GM12878 (cell line): ENCODE results near the gene DISP3. TPM values are rescaled to one million over a fixed set of nuclear protein-coding genes. Genes with fewer than 3 reads are reported as not detected.

Source experiments
- ATAC-seq: fragments of 200-7000 bp; cut with Tn5 transposase; 3 replicates; pipeline ENCODE4 v1.9.1; 2020; ENCODE audit warnings: mild to moderate bottlenecking, moderate library complexity
- BruUV-seq: library from RNA; stranded (reverse); fragments of 400-500 nt; replicated peaks from 2 replicates; lab custom pipeline; 2021; lab: Mats Ljungman, UMichigan
- CTCF ChIA-PET: fragments of 300-600 bp; sonication (Branson Sonifier 250); formaldehyde crosslinking; extraction: SDS; loops from one replicate; lab custom pipeline; 2021; ENCODE audit warnings: inconsistent platforms; lab: Yijun Ruan, JAX
- POLR2A ChIA-PET: fragments of 350-600 bp; formaldehyde crosslinking; extraction: SDS; loops from one replicate; lab custom pipeline; 2021; ENCODE audit warnings: inconsistent platforms; lab: Charles Lee
- RAD21 ChIA-PET: fragments of 300-600 bp; sonication (Branson Sonifier 250); formaldehyde crosslinking; loops from one replicate; lab custom pipeline; 2023; ENCODE audit warnings: antibody characterized with exemption; ENCODE audit not compliant: unreplicated experiment; lab: Charles Lee
- SMC1A ChIA-PET: fragments of 300-600 bp; sonication (Branson Sonifier 250); formaldehyde crosslinking; loops from one replicate; lab custom pipeline; 2023; ENCODE audit not compliant: unreplicated experiment, uncharacterized antibody; lab: Charles Lee
- DNase-seq: peaks from one replicate; pipeline ENCODE4 v3.0.0-alpha.2; 2011; ENCODE audit warnings: low read depth, low spot score
- FAIRE-seq: peaks from 3 replicates; lab custom pipeline; 2011; peaks lifted over from hg19 to GRCh38; lab: Jason Lieb, UNC
- H2AFZ ChIP-seq: 2 replicates; pipeline ENCODE4 v1.6.0; 2011; ENCODE audit warnings: low read depth, low read length, control low read depth; ENCODE audit not compliant: control insufficient read depth
- H3K27ac ChIP-seq: 2 replicates; pipeline ENCODE4 v1.5.1; 2011; ENCODE audit warnings: control low read depth; ENCODE audit not compliant: control insufficient read depth, insufficient read depth
- H3K27me3 ChIP-seq, 2 experiments: replicated peaks in 1 of 2; 2 replicates each; pipeline versions ENCODE4 v1.6.0 to v1.6.1; 2011; ENCODE audit warnings: low read length in 1 of 2; ENCODE audit not compliant: control insufficient read depth in 2 of 2, insufficient read depth in 2 of 2
- H3K36me3 ChIP-seq, 2 experiments: 2 replicates each; pipeline ENCODE4 v1.5.1; 2011; ENCODE audit warnings: low read length in 1 of 2; ENCODE audit not compliant: control insufficient read depth in 2 of 2, insufficient read depth in 2 of 2
- H3K4me1 ChIP-seq: 2 replicates; pipeline ENCODE4 v1.6.1; 2011; ENCODE audit warnings: mild to moderate bottlenecking, low read length, moderate library complexity, mixed read lengths; ENCODE audit not compliant: control insufficient read depth, insufficient read depth
- H3K4me2 ChIP-seq: 2 replicates; pipeline ENCODE4 v1.6.0; 2011; ENCODE audit warnings: control low read depth; ENCODE audit not compliant: control insufficient read depth, insufficient read depth
- H3K4me3 ChIP-seq: fragments of 200-600 bp; sonication (generic); 2 replicates; pipeline ENCODE4 v1.5.1; 2016
- H3K79me2 ChIP-seq: 2 replicates; pipeline ENCODE4 v1.6.0; 2011; ENCODE audit warnings: low read length; ENCODE audit not compliant: control insufficient read depth, insufficient read depth
- H3K9ac ChIP-seq: 2 replicates; pipeline ENCODE4 v1.8.0; 2011; ENCODE audit warnings: low read length, control low read depth, mixed read lengths; ENCODE audit not compliant: control insufficient read depth, insufficient read depth
- H3K9me3 ChIP-seq: replicated peaks from 3 replicates; pipeline ENCODE4 v1.5.1; 2011; ENCODE audit warnings: mild to moderate bottlenecking, low read length; ENCODE audit not compliant: control insufficient read depth, insufficient read depth
- H4K20me1 ChIP-seq: 2 replicates; pipeline ENCODE4 v1.6.0; 2011; ENCODE audit not compliant: control insufficient read depth, insufficient read depth
- E2F4 ChIP-seq: IDR thresholded peaks from 2 replicates; pipeline ENCODE4 v1.6.1; 2012; ENCODE audit warnings: low read depth, low read length, improper control_type of control experiment
- HCFC1 ChIP-seq: fragments of 150-350 bp; IDR thresholded peaks from 2 replicates; pipeline ENCODE4 v1.6.1; 2014; ENCODE audit warnings: low read length
- PRDM15 ChIP-seq: fragments of 450-650 bp; formaldehyde crosslinking; IDR thresholded peaks from 2 replicates; pipeline ENCODE4 v1.4.0; 2020; ENCODE audit warnings: mild to moderate bottlenecking, moderate library complexity
- STAT1 ChIP-seq: fragments of 450-650 bp; conservative IDR thresholded peaks from 2 replicates; pipeline ENCODE4 v1.6.1; 2014; ENCODE audit warnings: antibody characterized with exemption, mild to moderate bottlenecking
- WGBS: methylation state at CpG from one replicate; pipeline ENCODE4 v1.1.6; 2016; ENCODE audit warnings: low lambda C conversion rate; ENCODE audit not compliant: insufficient replicate concordance, insufficient coverage; ENCODE audit errors: missing lambda C conversion rate; 5-methylcytosine and 5-hydroxymethylcytosine counted together
- in situ Hi-C: fragments of 300-500 bp; cut with MboI; formaldehyde crosslinking; loops from 9 replicates; pipeline ENCODE4 v1.14.3; 2018; ENCODE audit warnings: mixed read lengths
- intact Hi-C: fragments of 100-400 bp; cut with micrococcal nuclease; formaldehyde crosslinking; loops from one replicate; pipeline ENCODE4 v1.14.2; 2022; ENCODE audit not compliant: unreplicated experiment
- polyA plus RNA-seq, 11 experiments: library from polyadenylated mRNA; depleted of rRNA in 4 of 11; unstranded in 6 of 11; stranded (reverse) in 5 of 11; fragments of >200 nt; fragmentation: Nextera tagmentation in 4 of 11; fragmentation: Illumina TruSeq in 1 of 11; extraction: Ambion mirVana in 4 of 11; extraction: Trizol in 1 of 11; gene quantifications; 1 replicate in 1 of 11; 2 replicates in 10 of 11; pipeline versions ENCODE4 v1.2.1 to v1.2.3, GENCODE V29; 2011 to 2016; ENCODE audit warnings: inconsistent platforms in 2 of 11, missing spikeins in 2 of 11, low read depth in 1 of 11
- total RNA-seq, 4 experiments: library from RNA; depleted of rRNA in 3 of 4; stranded (reverse); fragments of >200 nt in 3 of 4; fragmentation: Illumina TruSeq in 1 of 4; extraction: Trizol in 1 of 4; gene quantifications; 2 replicates each; pipeline versions ENCODE4 v1.2.1 to v1.2.3, GENCODE V29; 2013 to 2021

Gene DISP3
- total and polyA plus RNA-seq, 10 of the 15 experiments (the other 5 are each of a cell fraction or from before 2014, with no cell fraction given) = under 0.01 to 0.18 (median 0.09) TPM; not detected in 2

- TF ChIP-seq E2F4 (no peak), PRDM15 (CRISPR knock-in tag) (no peak), STAT1 (no peak), HCFC1 (no peak)
- Histone ChIP-seq H3K4me2 (no peak overlapping the region), H3K4me3 (no peak overlapping the region), H3K36me3 (no peaks in the 10 kb centered on the region), H4K20me1 (no peaks in the 10 kb centered on the region), H3K27me3 (no peaks in the 10 kb centered on the region), H2AFZ (no peak overlapping the region), H3K9me3 (no peaks in the 10 kb centered on the region), H3K79me2 (no peaks in the 10 kb centered on the region), H3K27ac (no peak overlapping the region), H3K4me1 (no peaks in the 10 kb centered on the region), H3K9ac (no peak overlapping the region)
- DNase-seq (no peak), FAIRE-seq (no peak), ATAC-seq (no peak)
- RAD21 ChIA-PET = no interaction called here
- no TSS peak for BruUV-seq
- WGBS = 51% methylated on average over 13 of the region's 13 CpGs
- CTCF ChIA-PET = no interaction called here
- POLR2A ChIA-PET = no interaction called here
- intact Hi-C loops (no loop called here), in situ Hi-C loops (no loop called here)
- SMC1A ChIA-PET = no interaction called here
Measured at GRCh38 chr1:11527541-11528452, 48.8 kb downstream of the DISP3 start.
